ENCODE measurements around the gene PEX7.
"Not testable (repeated sequence)": the region's sequence is repeated elsewhere in the genome, so short reads cannot be mapped to it uniquely, and the experiment has no call there.

DNA sequence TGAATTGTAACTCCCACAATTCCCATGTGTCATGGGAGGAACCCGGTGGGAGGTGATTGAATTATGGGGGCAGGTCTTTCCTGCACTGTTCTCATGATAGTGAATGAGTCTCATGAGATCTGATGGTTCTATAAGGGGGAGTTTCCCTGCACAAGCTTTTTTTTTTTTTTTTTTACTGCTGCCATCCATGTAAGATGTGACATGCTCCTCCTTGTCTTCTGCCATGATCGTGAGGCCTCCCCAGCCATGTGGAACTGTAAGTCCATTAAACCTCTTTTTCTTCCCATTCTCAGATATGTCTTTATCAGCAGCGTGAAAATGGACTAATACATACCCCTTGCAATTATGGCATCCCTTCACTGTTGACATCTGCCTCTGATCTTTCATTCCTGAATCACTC, 82.1 kb downstream of the PEX7 start:
- not testable (repeated sequence) for TF ChIP-seq CTCF, POLR2A (IDR thresholded peaks at IDR 0.05)

Measured in uterus (tissue), 2 donors.